ENCODE results near the gene MDGA2. TPM values are rescaled to one million over a fixed set of nuclear protein-coding genes. Genes with fewer than 3 reads are reported as not detected.
"Not testable (repeated sequence)": the region's sequence is repeated elsewhere in the genome, so short reads cannot be mapped to it uniquely, and the experiment has no call there.

The MDGA2 gene
- total and polyA plus RNA-seq, 7 donors: 0.01 TPM; not detected in 6

GRCh38 chr14:47637753-47638152 lies 37.7 kb downstream of the MDGA2 start:
- no peaks in the 10 kb centered on the region for H3K9me3 ChIP-seq
- 69 to 73% (median 73%) methylated on average over 3 of the region's 3 CpGs for WGBS, 3 donors
- H3K4me1 ChIP-seq: no peaks in the 10 kb centered on the region
- H3K4me3 ChIP-seq: no peak overlapping the region
- no peaks in the 10 kb centered on the region for H3K27me3 ChIP-seq (ENCODE audit: insufficient read depth in 3 of 3, low read length in 2 of 3)
- intact Hi-C loops (cut with DNase I): no loop called here
- ATAC-seq (no peak), DNase-seq (no peak)
- no peak overlapping the region for H3K27ac ChIP-seq
- no peaks in the 10 kb centered on the region for H3K36me3 ChIP-seq (ENCODE audit: insufficient read depth in 1 of 2, low read depth in 1 of 2)
- TF ChIP-seq, protein P1, sequence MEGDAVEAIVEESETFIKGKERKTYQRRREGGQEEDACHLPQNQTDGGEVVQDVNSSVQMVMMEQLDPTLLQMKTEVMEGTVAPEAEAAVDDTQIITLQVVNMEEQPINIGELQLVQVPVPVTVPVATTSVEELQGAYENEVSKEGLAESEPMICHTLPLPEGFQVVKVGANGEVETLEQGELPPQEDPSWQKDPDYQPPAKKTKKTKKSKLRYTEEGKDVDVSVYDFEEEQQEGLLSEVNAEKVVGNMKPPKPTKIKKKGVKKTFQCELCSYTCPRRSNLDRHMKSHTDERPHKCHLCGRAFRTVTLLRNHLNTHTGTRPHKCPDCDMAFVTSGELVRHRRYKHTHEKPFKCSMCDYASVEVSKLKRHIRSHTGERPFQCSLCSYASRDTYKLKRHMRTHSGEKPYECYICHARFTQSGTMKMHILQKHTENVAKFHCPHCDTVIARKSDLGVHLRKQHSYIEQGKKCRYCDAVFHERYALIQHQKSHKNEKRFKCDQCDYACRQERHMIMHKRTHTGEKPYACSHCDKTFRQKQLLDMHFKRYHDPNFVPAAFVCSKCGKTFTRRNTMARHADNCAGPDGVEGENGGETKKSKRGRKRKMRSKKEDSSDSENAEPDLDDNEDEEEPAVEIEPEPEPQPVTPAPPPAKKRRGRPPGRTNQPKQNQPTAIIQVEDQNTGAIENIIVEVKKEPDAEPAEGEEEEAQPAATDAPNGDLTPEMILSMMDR (IDR thresholded peaks at IDR 0.05): no peak

DNA sequence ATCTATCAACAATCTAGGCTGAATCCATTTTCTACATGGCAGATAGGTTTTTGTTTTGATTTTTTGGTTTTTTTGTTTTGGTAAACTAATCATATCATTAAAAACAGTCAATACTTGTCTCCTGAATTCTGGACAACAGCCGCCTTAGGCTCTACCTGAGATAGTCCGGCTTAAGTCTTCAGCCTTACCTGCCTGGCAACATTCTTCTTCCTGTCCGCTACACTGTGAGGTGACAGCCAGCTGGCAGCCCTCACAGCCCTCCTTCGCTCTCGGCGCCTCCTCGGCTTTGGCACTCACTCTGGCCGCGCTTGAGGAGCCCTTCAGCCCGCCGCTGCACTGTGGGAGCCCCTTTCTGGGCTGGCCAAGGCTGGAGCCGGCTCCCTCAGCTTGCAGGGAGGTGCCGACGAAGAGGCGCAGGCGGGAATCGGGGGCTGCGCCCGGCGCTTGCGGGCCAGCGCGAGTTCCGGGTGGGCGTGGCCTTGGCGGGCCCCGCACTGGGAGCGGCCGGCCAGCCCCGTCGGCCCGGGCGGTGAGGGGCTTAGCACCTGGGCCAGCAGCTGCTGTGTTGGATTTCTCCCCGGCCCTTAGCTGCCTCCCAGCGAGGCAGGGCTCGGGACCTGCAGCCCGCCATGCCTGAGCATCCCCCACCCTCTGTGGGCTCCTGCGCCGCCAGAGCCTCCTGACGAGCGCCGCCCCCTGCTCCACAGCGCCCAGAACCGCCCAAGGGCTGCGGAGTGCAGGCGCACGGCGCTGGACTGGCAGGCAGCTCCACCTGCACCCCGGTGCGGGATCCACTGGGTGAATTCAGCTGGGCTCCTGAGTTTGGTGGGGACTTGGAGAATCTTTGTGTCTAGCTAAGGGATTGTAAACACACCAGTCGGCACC lies 49.0 kb downstream of the MDGA2 start:
- TF ChIP-seq, protein P1 (IDR thresholded peaks at IDR 0.05): no peak
- intact Hi-C loops (cut with DNase I): no loop called here
- Histone ChIP-seq H3K27ac (no peak overlapping the region), H3K27me3 (ENCODE audit: insufficient read depth in 3 of 3, low read length in 2 of 3) (no peaks in the 10 kb centered on the region), H3K36me3 (ENCODE audit: insufficient read depth in 1 of 2, low read depth in 1 of 2) (no peaks in the 10 kb centered on the region), H3K4me1 (no peaks in the 10 kb centered on the region), H3K4me3 (no peak overlapping the region), H3K9me3 (no peaks in the 10 kb centered on the region)
- 94 to 95% (median 94%) methylated on average over 49 to 51 of the region's 51 CpGs for WGBS, 3 donors
- DNase-seq (no peak), ATAC-seq (no peak)

DNA sequence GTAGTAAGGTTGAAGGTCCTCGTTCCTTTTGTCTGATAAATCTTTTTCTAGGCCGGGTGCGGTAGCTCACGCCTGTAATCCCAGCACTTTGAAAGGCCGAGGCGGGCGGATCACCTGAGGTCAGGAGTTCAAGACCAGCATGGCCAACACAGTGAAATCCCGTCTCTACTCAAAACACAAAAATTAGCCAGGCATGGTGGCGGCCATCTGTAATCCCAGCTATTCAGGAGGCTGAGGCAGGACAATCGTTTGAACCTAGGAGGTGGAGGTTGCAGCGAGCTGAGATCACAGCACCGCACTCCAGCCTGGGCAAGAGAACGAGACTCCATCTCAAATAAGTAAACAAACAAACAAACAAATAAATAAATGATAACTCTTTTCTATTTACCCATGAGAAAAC lies 51.3 kb downstream of the MDGA2 start:
- ATAC-seq; H3K27me3 ChIP-seq (ENCODE audit: insufficient read depth in 3 of 3, low read length in 2 of 3); H3K4me1 ChIP-seq; DNase-seq; H3K27ac ChIP-seq; H3K9me3 ChIP-seq; H3K36me3 ChIP-seq (ENCODE audit: insufficient read depth in 1 of 2, low read depth in 1 of 2); H3K4me3 ChIP-seq; intact Hi-C loops (cut with DNase I): not testable (repeated sequence)
- 88 to 94% (median 91%) methylated on average over 13 of the region's 13 CpGs for WGBS, 3 donors

- 66 to 83% (median 76%) methylated on average over 3 of the region's 3 CpGs for WGBS, 3 donors
- intact Hi-C loops (cut with DNase I): no loop called here
- H3K36me3 ChIP-seq (ENCODE audit: insufficient read depth in 1 of 2, low read depth in 1 of 2): no peaks in the 10 kb centered on the region
- H3K27me3 ChIP-seq (ENCODE audit: insufficient read depth in 3 of 3, low read length in 2 of 3): no peaks in the 10 kb centered on the region
- H3K4me3 ChIP-seq: no peak overlapping the region
- TF ChIP-seq, protein P1 (IDR thresholded peaks at IDR 0.05): no peak
- H3K27ac ChIP-seq: no peak overlapping the region
- H3K9me3 ChIP-seq: no peaks in the 10 kb centered on the region
- ATAC-seq (no peak), DNase-seq (no peak)
- no peaks in the 10 kb centered on the region for H3K4me1 ChIP-seq
These were observed 56.0 kb downstream of the MDGA2 start for GRCh38 chr14:47619392-47619791.

GRCh38 chr14:47606566-47606965 lies 68.8 kb downstream of the MDGA2 start:
- DNase-seq: no peak
- H3K27me3 ChIP-seq (ENCODE audit: insufficient read depth in 3 of 3, low read length in 2 of 3): no peaks in the 10 kb centered on the region
- no peak overlapping the region for H3K27ac ChIP-seq
- H3K4me1 ChIP-seq: no peaks in the 10 kb centered on the region
- TF ChIP-seq, protein P1 (IDR thresholded peaks at IDR 0.05): no peak
- no peak overlapping the region for H3K4me3 ChIP-seq
- H3K9me3 ChIP-seq: no peaks in the 10 kb centered on the region
- H3K36me3 ChIP-seq (ENCODE audit: insufficient read depth in 1 of 2, low read depth in 1 of 2): no peaks in the 10 kb centered on the region
- WGBS, 3 donors: 88 to 91% (median 90%) methylated on average over 3 of the region's 3 CpGs
- ATAC-seq: no peak
- intact Hi-C loops (cut with DNase I): no loop called here
